GM12865 (cell line): Measurements from ENCODE around the gene KRTAP5-7.

ENCODE experiments used
- DNase-seq: peaks from one replicate; pipeline ENCODE4 v3.0.0; 2010; ENCODE audit warnings: low read depth
- H3K4me3 ChIP-seq: 2 replicates; pipeline ENCODE4 v1.5.1; 2011; ENCODE audit warnings: mild to moderate bottlenecking, low read depth, low read length, control low read depth
- TF ChIP-seq, protein P1 (sequence below): IDR thresholded peaks from 2 replicates; pipeline ENCODE4 v1.5.1; 2011; ENCODE audit warnings: low read length, control low read depth, low read depth, inconsistent platforms; ENCODE audit not compliant: insufficient read depth; ENCODE audit errors: missing control alignments

Gene KRTAP5-7

DNA sequence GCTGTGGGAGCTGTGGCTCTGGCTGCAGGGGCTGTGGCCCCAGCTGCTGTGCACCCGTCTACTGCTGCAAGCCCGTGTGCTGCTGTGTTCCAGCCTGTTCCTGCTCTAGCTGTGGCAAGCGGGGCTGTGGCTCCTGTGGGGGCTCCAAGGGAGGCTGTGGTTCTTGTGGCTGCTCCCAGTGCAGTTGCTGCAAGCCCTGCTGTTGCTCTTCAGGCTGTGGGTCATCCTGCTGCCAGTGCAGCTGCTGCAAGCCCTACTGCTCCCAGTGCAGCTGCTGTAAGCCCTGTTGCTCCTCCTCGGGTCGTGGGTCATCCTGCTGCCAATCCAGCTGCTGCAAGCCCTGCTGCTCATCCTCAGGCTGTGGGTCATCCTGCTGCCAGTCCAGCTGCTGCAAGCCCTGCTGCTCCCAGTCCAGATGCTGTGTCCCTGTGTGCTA lies 21.7 kb downstream of the KRTAP5-7 start:
- DNase-seq: peak; percentile 22
- H3K4me3 ChIP-seq: no peak overlapping the region
- TF ChIP-seq, protein P1, sequence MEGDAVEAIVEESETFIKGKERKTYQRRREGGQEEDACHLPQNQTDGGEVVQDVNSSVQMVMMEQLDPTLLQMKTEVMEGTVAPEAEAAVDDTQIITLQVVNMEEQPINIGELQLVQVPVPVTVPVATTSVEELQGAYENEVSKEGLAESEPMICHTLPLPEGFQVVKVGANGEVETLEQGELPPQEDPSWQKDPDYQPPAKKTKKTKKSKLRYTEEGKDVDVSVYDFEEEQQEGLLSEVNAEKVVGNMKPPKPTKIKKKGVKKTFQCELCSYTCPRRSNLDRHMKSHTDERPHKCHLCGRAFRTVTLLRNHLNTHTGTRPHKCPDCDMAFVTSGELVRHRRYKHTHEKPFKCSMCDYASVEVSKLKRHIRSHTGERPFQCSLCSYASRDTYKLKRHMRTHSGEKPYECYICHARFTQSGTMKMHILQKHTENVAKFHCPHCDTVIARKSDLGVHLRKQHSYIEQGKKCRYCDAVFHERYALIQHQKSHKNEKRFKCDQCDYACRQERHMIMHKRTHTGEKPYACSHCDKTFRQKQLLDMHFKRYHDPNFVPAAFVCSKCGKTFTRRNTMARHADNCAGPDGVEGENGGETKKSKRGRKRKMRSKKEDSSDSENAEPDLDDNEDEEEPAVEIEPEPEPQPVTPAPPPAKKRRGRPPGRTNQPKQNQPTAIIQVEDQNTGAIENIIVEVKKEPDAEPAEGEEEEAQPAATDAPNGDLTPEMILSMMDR: no peak

DNA sequence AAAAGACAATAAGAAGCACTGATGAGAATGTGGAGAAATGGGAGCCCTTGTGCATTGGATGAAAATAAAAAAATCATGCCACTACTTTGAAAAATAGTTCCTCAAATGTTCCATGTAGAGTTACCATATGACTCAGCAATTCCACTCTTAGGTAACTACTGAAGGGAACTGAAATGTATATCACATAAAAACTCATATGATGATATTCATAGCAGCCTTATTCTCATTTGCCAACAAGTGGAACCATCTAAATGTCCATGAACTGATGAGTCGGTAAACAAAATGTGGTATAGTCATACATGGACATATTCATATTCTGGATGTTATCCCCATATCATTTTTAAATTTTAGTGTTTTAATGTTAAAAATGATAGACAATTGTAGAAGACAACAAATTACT lies 24.6 kb downstream of the KRTAP5-7 start:
- no peak overlapping the region for H3K4me3 ChIP-seq
- TF ChIP-seq, protein P1: no peak
- no peak for DNase-seq

DNA sequence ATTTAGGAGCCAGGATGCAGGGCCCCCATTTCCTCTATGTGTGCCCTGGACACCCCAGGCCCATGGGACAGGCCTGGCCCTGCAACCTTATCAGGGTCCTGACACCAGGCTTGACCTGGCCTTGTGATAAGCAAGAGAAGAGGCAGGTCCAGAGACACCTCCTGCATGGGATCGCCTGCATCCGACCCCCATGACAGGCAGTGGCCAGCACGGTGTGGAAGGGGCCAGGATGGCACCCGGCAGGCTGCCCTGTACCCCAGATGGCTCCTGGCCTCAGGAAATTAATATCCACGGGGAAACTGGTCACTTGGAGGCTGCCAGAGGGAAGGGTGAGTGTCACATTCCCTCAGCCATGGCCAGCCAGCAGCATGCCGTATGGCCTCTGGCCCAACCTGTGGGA lies 27.9 kb downstream of the KRTAP5-7 start:
- no peak for DNase-seq
- TF ChIP-seq, protein P1: no peak
- H3K4me3 ChIP-seq: no peak overlapping the region

DNA sequence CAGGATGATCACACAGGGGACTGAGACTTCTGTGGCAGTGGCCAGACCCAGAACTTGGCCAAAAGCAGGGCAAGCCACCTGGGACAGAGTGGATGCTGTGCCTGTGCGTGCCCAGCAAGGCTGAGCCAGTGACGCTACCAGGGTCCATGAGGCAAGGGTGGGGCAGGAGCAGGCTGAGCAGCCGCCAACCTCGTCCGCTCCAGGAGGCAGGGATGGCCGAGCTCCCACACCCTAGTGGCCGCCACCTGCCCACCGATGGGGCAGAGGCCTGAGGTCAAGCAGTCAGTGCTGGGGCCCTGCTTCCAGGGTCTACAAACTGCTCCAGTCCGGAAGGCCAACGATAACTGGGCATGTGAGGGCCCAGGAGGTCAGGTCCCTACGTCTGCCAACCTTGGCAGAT lies 28.4 kb downstream of the KRTAP5-7 start:
- H3K4me3 ChIP-seq: no peak overlapping the region
- no peak for DNase-seq
- TF ChIP-seq, protein P1: no peak

DNA sequence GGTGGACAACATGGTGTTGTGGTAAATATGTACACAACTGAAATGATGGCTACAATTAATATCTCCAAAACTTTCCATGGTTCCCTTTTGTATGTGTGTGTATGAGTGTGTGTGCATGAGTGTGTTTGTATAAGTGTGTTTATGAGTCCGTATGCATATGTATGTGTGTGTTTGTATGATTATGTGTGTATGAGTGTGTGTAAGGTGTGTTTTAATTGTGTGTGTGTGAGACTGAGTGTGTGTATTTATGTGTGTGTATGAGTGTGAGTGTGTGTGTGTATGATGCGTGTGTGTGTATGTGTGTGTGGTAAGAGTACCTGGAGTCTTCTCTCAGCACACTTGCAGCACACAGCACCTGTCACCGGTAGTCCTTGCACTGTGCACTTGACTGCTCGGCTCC lies 29.0 kb downstream of the KRTAP5-7 start:
- TF ChIP-seq, protein P1: no peak
- no peak overlapping the region for H3K4me3 ChIP-seq
- DNase-seq: no peak

DNA sequence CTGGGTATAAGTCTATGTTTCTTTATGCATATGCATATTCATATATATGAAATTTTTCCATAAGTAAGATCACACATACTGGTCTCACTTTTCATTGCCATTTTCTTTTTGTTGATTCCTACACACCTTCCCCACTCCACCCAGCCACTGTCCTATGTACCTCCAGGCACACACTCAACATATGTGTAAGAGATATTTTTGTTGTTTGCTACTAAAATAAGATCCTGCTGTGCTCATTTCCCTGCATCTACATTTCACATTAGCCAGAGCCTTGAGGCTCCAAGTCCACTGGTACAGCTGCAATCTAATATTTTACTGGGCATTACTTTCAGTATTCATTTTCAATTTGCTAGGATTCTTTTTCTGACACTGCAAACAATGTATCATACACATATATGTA lies 30.2 kb downstream of the KRTAP5-7 start:
- DNase-seq: no peak
- H3K4me3 ChIP-seq: no peak overlapping the region
- TF ChIP-seq, protein P1: no peak

DNA sequence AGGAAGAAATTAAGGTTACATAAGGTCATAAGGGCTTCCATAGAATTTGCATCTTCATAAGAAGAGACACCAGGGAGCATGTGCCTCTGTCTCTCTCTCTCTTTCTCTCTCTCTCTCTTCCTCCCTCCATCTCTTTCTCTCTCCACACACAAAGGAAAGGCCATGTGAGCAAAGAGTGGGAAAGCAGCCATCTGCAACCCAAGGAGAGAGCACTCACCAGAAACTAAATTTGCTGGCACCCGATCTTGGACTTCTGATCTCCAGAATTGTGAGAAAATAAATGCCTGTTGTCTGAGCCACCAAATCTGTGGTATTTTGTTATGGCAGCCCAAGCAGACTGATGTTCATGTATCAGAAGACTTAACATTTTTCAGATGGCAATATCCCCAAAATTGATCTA lies 31.9 kb downstream of the KRTAP5-7 start:
- TF ChIP-seq, protein P1: no peak
- no peak for DNase-seq
- H3K4me3 ChIP-seq: no peak overlapping the region
